NCI-H1105 (cell line): ENCODE measurements around the gene MLF2.

Experiments
- DNase-seq: peaks from one replicate; lab custom pipeline; 2025; lab: John Stamatoyannopoulos, UW

Gene MLF2

DNA sequence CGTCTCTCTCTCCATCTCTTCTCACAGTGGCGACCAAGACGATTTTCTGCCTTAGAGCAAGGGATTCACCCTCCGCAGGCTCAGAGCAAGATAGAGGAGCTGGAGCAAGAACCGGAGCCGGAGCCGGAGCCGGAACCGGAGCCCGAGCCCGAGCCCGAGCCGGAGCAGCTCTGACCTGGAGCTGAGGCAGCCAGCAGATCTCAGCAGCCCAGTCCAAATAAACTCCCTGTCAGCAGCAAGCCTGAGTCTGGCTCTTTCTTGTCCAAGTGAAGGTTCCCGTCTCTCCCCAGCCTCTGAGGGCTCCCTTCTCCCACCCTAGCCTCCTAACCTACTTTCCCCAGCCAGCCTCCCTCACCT lies 25.3 kb upstream of the MLF2 start:
- peak; percentile 26 for DNase-seq

- no peak for DNase-seq
Observed at GRCh38 chr12:6777386-6777785, 24.4 kb upstream of the MLF2 start.

DNA sequence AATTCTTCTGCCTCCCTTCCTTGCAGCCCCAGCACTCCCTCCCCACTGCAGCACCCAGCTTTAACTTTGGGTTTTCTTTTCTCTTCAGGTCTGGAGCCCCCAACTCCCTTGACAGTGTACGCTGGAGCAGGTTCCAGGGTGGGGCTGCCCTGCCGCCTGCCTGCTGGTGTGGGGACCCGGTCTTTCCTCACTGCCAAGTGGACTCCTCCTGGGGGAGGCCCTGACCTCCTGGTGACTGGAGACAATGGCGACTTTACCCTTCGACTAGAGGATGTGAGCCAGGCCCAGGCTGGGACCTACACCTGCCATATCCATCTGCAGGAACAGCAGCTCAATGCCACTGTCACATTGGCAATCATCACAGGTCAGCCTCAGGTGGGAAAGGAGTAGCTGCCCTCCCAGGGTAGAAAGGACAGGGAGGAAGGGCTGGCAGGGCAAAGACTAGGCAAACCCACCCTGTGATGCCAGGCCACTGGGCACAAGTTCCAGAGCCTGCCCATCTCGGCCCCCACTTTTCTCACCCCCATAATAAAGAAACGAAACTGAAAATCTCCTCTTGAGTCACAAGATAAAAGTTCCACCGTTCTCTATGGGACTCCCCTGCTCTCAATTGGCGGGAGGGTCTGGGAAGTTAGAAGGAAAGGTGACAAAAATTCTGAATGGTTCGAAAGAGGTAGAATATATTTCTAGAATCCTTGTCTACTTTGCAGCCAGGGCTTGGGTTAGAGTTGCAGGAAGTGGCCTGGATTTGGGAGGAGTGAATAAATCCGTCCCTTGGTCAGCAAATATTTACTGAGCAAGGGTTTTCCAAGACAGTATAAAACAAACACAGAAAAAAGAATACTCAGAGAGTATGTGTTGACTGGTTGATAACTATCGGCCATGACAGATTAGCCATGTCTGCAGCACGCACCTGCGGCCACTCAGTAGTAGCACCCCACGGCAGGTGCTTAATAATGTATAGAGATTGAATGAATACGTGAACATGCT lies 22.5 kb upstream of the MLF2 start:
- no peak for DNase-seq

- no peak for DNase-seq
Observed at GRCh38 chr12:6774499-6775062, 21.6 kb upstream of the MLF2 start.

DNA sequence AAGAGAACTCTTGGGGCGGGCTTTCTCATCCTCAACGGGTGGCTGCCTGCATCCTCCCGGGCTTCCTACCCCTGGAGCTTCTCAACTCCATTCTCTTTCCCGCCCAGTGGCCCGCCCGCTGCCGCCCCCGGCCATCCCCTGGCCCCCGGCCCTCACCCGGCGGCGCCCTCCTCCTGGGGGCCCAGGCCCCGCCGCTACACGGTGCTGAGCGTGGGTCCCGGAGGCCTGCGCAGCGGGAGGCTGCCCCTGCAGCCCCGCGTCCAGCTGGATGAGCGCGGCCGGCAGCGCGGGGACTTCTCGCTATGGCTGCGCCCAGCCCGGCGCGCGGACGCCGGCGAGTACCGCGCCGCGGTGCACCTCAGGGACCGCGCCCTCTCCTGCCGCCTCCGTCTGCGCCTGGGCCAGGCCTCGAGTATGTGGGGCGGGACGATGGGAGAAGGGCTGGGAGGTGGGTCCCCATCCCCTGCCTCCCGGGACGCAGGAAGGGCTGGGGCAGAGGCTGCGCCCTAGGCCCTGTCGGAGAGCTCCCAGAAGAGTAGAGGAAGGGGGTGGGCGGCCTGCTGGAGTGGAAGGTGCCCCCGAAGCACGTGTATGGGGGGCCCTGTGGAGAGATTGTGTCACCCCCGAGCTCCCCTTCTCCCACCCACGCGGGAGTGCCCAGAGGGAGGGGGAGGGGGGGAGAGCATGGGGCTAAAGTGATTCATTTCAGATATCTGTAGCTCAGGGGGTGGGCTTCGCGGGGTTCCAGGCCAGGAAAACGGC lies 20.8 kb upstream of the MLF2 start:
- no peak for DNase-seq

DNA sequence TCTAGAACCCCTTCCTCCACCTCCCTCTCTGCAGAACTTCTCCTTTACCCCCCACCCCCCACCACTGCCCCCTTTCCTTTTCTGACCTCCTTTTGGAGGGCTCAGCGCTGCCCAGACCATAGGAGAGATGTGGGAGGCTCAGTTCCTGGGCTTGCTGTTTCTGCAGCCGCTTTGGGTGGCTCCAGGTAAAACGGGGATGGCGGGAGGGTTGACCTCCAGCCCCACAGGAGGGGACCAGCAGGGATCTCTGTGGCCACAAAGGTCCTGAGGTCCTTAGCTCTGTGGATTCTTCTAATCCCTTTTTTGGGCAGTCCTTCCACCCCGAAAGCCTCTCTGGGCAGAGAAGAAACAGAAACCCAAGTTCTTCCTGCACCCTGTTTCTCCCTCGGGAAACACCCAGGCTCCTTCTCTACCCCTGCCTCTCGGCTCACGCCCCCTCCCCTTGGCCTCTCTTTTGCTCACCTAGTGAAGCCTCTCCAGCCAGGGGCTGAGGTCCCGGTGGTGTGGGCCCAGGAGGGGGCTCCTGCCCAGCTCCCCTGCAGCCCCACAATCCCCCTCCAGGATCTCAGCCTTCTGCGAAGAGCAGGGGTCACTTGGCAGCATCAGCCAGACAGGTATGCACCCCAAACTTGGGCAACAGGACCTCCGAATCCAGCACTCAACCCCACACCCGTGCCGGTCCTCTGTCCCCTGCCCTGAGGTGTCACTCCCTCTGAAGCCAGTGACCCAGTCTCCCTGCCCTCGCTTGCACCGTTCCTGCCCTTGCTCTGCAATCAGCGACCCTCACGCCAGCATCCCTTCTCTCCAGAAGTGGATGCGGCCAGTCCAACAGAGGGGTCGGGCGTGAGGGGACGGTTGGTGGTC lies 20.0 kb upstream of the MLF2 start:
- no peak for DNase-seq

DNA sequence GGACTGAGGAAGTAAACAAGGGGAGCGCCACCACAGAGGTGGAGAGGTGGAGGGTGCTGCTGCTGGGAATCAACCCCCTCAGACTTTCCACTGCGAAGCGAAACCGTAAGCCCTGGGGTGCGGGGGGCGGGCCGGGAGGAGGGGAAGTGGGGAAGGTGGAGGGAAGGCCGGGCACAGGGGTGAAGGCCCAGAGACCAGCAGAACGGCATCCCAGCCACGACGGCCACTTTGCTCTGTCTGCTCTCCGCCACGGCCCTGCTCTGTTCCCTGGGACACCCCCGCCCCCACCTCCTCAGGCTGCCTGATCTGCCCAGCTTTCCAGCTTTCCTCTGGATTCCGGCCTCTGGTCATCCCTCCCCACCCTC lies 19.4 kb upstream of the MLF2 start, which contains the start of gene LAG3:
LAG3 (plus strand) TSS at position 190 of the 365 bp plus-strand sequence. CDS start 333 bp downstream, outside the sequence.
- no peak for DNase-seq

GRCh38 chr12:6771509-6772330 lies 18.8 kb upstream of the MLF2 start:
- DNase-seq = no peak

GRCh38 chr12:6771091-6771495 lies 18.2 kb upstream of the MLF2 start:
- DNase-seq = no peak

- DNase-seq = no peak
Observed at GRCh38 chr12:6770600-6770999, 17.7 kb upstream of the MLF2 start.

- DNase-seq = no peak
Observed at GRCh38 chr12:6770094-6770493, 17.2 kb upstream of the MLF2 start.

DNA sequence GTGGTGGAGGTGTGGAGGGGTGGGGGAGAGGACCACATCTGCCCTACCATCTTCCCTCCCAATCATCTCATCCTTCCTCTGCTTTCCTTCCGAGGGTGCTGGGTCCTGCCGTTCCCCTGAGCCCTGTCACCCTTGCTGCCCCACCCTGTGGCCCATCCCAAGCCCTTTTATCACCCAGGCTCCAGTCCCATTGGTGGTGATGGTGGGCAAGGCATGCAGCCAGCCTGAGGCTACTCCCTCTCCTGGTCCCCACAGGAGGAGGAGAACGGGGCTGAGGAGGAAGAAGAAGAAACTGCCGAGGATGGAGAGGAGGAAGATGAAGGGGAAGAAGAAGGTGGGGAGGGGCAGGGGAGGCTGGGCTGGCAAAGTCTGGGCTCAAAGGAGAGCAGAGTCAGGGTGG lies 16.7 kb upstream of the MLF2 start:
- no peak for DNase-seq

GRCh38 chr12:6768990-6769389 lies 16.0 kb upstream of the MLF2 start:
- DNase-seq = no peak

DNA sequence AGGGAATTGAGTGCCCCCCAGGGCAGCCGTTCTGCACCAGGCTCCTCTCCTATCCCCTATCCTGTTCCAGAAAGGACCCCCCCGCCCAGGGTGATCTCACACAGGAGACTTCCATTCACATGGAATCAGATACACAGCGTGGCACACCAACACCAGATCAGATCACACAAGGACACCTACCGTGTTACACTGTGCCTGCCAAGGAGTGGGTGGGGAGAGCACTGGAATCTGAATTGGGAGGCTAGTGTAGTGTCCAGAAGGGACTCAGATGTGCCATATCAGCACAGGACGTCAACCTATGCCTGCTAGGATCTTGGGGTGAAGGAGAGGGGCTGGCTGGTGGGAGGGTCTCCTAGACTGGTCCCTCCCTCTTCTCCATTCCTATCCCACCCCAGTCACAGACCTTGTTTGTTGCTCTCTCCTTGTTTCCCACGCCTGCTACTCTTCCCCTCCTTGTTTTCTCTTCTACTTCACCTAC lies 15.5 kb upstream of the MLF2 start:
- no peak for DNase-seq

GRCh38 chr12:6767353-6768319 lies 14.7 kb upstream of the MLF2 start:
- DNase-seq = no peak

DNA sequence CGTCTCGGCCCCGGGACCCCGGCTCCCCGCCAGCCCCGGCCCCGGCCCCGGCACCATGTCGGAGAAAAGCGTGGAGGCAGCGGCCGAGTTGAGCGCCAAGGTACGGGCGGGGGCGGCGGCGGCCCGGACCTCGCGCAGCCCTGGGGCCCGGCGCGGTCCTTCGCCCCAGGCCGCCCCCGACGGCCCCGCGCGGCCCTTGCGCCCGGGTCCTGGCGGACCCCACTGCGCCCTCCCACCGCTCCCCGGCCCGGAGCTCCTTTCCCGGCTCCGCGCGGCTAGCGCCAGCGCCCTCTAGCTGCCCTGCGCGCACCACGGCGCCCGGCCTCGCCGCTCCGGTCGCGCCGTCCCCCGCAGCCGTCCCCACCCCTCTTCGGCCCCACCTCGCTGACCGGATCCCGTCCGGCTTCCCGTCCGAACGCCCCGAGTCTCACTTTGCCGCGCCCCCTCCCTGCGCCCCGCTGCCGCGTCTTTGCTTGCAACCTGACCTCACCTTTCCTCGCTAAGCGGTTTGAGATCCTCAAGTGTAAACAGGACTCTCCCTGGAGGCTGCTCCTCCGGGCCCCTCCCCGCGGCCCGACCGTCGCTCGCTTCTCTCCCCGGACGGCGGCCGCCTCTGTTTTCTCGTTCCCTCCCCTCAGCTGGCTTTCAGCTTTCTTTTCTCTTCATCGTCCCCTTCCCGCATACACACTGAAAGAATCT lies 13.9 kb upstream of the MLF2 start:
- DNase-seq = peak; percentile 72

- peak; percentile 97 for DNase-seq
Observed at GRCh38 chr12:6765634-6766581, 13.0 kb upstream of the MLF2 start, which contains the start of gene PTMS. PTMS (plus strand) TSS chr12:6766363; CDS start chr12:6766706, 343 bp downstream.
